ENCODE data around the gene C1QTNF8.

C1QTNF8 gene

DNA sequence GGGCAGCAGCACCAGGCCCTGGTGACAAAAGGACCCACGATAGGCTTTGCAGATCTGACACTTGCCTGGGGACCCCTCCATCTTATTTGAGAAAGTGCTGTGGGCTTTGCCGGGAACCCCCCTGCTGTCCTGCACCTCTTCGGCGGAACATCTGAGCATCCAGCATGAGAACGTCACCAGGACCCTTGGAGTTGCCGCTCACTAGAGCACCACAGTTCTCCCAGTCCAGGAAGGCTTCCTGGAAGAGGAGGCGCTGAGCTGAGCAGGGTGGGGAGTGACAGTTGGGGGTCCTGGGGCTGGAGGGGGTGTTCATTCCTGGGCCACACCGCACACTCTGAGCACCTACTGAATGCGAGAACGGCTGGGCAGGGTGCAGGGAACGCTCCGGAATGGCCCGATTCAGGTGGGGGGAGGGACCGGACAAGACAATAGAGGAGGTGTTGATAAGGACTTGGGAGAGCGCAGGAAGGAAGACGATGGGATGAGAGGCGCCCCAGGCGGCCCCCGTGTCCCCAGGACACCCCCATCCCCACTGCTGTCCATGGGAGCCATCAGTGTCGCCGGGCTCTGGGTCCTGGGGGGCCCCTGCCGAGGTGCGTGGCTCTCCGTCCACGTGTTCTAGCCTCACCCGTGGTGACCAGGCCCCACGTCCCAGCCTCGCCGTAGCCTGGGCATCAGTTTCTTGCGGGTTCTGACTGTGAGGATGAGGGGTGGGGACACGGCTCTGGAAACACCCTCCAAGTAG lies 32.1 kb upstream of the C1QTNF8 start:
- DNase-seq (ENCODE audit: low read depth, low spot score): no peak

DNA sequence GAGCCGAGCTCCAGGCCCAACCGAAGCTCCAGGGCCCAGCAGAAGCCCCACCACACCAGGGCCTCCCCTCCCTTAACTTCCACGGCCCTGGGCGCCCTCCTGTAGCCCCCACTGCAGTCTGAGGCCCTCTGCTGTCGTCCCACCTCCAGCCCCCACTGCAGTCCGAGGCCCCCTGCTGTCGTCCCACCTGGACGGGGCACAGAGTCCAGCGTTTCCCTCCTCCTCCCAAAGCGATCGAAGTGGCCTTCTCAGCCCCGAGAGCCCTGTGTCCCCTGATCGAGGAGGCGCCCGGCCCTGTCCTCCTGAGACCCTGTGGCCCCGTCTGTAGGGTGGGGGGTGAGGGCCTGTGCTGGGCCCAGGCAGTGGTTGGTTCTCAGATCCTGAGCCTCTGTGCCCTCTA lies 31.1 kb upstream of the C1QTNF8 start:
- no peak for DNase-seq (ENCODE audit: low read depth, low spot score)

DNA sequence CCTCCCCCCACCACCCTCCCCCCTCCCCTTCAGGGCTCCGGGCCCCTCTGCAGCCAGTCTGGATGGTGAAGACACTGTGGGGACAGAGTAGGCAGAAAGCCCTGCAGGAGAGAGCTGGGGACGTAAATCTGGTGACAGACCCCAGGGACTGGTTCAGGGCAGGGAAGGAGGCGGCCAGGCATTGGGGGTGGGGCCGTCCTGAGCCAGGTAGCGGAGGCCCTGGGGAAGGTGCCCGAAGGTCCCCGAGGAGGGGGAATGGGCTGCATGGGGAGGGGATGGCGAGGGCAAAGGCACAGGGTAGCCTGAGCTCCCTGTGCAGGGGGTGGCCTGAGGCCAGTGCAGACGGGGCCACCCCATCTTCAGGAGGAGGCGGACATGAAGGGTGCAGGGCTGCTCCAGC lies 30.5 kb upstream of the C1QTNF8 start:
- DNase-seq (ENCODE audit: low read depth, low spot score): no peak

DNA sequence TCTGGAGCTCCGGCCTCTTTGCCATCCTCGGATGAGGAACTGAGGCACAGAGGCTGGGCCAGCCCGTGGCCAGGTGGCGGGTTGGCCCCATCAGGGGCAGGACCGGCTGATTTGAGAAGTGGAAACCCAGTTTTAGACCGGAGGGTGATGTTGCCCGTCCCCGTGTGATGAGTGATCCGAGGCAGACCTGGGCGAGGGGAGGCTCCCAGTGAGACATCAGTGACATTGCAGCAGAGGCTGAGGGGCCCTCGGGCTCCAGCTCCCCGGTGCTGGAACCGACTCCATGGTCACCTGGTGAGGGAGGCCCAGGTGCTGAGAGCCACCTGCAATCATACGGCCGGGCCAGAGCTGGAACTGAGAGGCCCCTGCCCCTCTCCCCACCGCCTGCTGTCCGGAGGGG lies 30.0 kb upstream of the C1QTNF8 start:
- DNase-seq (ENCODE audit: low read depth, low spot score): no peak

DNA sequence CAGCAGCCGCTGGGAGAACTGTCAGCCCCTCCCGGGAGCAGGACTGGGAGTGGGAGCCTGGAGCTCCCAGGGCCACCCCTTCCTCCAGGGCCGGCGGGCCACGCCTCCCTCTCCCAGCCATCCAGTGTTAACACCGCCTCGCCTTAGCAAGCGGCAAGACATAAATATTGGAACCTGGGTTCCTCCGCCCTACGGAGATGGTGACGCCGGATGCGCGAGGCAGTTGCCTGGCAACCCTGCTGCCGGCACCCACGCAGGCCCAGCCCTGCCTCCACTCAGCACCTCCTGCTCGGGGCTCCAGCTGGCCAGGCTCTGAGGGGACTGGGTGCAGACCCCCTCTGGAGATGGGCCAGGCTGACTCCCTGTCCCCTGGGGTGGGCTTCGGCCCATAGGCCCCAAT lies 29.4 kb upstream of the C1QTNF8 start:
- no peak for DNase-seq (ENCODE audit: low read depth, low spot score)

DNA sequence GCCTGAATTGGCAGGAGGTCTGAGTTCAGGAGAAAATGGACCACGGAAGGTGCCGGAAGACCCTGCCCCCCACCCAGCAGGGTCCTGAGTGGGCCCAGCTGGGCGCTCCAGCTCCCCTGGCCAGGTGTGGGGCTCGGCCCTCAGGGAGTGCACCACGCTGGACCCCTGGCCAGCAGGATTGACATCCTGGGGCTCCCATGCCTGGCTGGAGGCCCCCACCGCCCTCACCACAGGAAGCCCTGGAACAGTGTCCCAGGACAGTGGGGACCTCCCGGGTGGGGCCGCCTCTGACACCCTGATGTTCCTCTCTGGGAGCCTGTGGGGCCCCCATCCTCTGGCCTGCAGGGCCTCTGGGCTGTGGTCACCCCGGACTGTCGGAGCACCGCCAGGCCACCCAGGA lies 28.8 kb upstream of the C1QTNF8 start:
- no peak for DNase-seq (ENCODE audit: low read depth, low spot score)

DNA sequence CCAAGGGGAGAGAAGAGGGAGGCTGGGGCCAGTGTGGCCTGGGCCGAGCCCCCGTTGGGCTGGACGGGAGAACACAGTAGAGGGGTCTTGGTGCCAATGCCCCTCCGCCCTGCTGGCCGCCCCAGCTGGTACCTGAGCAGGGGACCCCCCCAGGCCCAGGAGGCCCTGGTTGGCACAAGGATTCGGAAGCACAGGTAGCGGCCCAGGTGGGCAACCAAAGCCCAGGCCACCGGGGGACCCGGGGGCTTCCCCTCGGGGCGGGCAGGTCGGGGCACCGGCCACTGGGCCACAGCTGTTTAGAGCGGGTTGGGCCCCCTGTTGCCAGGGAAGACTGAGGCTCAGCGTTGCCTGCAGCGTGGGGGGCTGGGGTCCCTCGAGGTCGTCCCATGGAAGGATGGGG lies 28.2 kb upstream of the C1QTNF8 start:
- no peak for DNase-seq (ENCODE audit: low read depth, low spot score)

DNA sequence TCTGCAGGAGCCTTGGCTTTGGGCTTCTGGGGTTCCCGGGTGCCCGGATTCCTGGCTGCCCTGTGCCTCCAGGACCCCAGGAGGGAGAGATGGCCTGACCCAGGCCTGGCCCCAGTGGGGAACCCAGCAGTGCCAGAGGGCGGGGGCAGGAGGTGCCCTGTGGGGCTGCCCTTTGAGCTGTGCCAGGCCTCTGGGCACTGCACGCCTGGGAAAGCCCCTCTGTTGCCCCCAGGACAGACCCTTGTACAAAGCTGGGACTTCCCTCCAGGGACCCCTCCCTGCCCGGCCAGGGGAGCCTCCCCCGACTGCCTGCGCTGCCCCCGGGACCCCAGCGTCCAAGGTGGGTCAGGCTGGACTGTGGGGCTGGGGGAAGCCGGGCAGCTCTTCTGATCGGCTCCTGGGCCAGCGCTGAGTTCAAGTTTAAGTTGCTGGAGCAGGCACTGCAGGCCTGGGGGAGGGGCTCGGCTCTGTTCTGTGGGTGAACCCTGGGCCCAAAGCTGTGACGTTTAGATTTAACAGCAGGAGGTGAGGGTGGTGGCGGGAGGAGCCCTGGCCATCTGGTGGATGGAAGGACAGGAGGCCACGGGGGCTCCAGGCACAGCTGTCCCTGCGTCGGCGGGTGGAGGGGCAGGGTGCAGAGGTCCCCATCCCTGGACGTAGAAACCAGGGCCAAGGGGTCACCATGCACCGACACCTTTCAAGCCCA lies 27.6 kb upstream of the C1QTNF8 start:
- no peak for DNase-seq (ENCODE audit: low read depth, low spot score)

DNA sequence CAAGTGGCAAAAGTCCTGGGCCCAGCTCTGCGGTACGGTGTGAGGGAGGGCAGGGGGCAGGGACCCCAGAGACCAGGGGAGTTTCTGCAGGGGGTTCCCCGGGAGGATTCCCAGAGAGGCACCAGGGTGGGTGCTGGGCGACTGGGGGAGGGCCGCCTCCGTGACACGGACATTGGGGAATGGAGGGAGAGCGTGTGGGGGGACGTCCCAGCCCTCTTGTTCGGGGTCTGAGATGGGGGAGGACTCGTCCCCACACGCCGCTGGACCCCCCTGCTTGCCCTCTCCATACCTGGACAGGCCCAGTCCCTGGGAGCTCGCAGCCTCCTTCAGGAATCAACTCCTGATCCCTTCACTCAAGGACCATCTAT lies 26.3 kb upstream of the C1QTNF8 start:
- no peak for DNase-seq (ENCODE audit: low read depth, low spot score)

DNA sequence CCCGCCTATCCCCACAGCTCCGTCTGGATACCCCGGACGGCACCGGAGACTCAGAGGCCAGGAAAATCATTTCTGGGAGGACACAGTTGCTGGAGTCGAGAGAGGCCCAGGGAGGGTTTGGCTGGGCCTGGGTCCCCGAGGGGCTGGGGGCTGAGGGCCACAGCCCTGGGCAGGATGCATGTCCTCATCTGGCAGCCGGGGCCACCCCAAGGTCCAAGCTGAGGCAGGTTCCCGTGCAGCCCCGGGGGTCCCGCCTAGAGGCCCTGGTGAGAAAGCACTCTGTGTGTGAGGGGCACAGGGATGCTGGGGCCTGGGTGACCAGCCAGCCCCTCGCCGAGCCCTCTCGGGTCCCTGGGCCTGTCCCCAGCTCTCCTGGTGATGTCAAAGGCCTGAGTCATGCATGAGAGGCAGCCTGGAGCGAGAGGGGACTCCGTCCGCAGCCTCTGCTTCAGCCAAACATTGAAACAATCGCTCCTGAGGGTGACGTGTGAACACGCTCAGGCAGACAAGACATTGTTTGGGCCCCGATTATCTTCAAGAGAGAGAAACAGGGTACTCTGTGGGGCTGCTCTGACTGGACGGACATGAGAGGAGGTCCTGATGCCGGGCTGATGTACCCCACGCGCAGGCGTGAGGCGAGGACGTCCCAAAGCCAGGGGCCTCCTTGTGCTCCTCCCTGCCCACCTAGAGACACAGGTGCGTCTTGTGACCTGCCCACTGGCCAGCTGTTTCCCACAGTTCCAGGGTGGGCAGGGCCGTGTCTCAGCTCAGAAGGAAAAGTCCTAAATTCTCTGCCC lies 25.8 kb upstream of the C1QTNF8 start:
- no peak for DNase-seq (ENCODE audit: low read depth, low spot score)

DNA sequence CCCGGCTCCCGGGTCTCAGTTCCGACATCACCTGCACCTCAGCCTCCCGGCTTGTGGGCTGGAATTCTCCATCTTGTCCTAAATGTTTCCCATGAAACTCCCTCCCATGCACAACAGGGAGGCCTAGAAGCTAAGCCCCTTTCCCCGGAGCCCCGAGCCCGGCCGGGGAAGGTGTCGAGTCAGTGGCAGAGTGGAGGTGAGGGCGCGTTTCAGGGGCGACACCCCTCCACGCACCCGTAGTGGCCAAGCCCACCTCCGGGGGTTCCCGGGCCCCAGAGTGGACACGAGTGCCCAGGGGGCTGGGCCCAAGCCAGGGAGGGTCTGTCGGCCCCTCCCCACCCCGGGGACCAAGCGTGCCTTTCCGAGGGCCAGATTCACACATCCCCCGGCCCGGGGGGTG lies 25.0 kb upstream of the C1QTNF8 start:
- DNase-seq (ENCODE audit: low read depth, low spot score): no peak

DNA sequence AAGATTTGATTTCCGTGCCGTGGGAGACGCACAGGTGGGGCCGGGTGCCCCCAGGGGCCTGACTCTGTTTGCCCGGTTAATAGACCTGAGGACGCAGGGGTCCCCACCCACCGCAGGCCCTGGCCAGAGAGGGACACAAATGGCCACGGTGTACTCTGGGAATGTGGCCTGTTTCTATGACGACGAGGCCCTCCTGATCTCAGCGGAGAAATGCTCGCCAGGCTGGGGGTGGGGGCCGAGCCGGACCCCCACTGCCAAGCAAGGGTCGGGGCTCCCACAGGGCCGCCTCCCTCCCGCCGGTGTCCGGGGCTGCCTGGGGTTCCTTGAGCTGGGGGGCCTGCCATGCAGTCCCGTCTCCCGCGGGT lies 24.5 kb upstream of the C1QTNF8 start:
- DNase-seq (ENCODE audit: low read depth, low spot score): no peak

DNA sequence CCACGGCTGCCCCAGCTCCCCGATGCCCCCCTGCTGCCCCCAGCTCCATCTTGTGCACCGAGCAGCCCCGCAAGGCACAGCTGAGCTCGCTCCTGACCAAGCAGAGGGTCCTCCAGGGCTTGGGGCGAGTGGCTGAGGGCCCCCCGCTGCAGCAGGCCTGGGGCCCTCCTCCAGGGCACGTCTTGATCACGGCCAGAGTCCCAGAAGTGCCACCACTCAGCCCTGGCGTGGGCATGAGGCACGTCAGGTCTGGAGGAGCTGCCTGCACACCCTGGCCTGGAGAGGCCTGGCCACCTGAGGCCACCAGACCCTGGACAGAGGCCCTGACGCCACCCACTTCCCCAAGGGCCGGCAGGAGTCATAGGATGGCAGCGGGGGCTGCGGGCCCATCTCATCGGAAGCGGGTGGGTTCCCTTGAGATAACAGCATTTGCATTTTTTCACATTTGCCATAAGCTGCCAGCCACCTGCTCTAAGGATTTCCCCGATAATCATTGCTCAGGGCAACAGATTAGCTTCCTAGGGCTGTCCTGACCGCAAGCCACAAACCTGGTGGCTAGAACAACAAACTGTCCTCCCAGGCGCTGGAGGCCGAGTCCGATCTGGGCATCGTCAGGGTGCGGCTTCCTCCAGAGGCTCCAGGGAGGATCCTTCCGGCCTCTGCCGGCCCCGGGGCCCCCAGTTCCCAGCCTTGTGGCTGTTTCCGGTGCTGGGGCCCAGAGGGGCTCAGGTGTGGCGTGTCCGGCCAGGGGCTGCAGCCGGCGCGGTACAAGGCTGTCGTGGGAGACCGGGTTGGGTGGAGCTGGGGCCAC lies 23.9 kb upstream of the C1QTNF8 start:
- DNase-seq (ENCODE audit: low read depth, low spot score): no peak

DNA sequence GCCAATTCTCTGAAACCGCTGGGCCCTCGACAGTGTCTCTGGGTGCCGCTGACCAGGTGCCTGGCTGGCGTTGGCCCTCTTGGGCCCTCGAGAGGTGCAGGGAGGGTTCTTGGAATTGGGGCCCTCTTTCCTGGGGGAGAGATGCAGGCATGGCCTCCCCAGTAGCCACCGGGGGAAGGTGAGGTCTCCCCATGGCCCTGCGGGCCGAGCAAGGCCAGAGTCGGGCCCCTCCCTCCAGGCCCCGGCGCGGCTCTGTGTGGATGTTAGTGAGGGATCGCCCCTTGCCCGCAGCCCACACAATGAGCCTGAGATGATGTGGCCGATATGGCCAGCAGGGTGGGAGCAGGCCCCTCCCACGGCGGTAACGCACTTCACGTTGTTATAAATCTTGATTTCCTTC lies 23.1 kb upstream of the C1QTNF8 start:
- no peak for DNase-seq (ENCODE audit: low read depth, low spot score)

DNA sequence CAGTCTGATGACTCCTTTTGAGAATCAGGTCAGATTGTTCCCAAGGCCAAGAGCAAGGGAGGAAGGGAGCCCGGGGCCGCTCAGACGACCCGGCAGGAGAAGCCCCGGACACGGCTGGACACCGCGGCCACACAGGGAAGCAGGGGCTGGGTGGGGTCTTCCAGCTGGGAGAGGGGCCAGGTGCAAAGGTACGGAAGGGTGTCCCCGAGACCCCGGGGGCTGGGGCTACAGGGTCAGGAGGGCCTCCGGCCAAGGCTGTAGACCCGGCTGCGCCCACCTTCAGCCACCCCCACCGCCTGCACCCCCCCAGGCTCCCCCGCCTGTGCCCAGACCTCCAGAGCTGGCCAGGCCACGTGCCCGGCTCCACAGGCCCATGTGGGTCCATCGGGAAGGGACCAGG lies 21.9 kb upstream of the C1QTNF8 start:
- DNase-seq (ENCODE audit: low read depth, low spot score): no peak

DNA sequence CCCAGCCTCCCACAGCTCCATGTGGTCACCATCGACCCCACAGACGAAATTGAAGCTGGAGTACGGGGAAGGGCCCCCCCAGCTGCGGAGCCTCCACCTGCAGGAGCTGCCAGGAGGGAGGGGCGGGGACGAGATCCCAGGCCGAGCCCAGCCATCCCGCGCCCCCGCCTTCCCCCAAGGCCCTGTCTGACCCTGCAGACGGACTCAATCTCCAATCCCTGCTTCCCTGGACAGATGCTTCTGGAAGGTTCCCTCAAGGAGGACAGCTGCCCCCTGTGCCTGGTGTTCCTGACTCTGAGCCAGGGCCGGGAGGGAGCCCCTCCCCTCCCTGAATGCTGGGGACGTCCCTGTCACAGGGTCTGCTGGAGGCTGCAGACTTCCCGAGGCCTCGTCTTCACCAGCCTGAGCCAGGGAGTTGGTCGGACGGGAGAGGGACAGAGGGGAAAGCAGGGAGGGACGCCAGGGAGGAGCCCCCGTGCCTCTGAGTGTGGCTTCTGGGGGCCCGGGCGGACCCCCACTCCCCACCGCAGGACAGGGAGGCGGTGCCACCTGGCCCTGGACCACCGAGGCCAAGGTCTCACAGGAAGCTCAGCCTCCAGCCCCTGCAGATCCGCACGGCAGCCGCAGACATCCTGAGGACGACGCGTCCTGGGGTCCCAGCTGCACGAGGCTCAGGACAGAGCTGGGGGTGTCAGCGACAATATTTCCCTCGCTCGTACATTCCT lies 21.3 kb upstream of the C1QTNF8 start:
- DNase-seq (ENCODE audit: low read depth, low spot score): no peak

DNA sequence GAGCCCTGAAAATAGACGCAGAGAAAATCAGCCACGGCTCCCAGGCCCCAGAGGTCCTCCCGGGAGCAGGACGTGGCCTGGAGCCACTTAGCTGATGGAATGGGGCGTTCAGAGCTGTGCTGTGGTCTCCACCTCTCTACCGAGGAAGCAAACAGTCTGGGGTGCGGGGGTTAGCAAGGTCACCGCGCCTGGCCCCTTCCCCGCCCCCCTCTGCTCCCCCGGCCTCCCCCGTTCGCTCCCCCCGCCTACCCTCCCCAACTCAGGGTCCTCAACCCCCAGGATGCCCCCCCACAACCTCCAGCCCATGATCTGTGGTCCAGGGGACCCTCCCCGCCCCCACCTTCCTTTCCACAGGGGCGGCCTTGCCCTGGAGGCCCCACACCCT lies 20.6 kb upstream of the C1QTNF8 start:
- no peak for DNase-seq (ENCODE audit: low read depth, low spot score)

DNA sequence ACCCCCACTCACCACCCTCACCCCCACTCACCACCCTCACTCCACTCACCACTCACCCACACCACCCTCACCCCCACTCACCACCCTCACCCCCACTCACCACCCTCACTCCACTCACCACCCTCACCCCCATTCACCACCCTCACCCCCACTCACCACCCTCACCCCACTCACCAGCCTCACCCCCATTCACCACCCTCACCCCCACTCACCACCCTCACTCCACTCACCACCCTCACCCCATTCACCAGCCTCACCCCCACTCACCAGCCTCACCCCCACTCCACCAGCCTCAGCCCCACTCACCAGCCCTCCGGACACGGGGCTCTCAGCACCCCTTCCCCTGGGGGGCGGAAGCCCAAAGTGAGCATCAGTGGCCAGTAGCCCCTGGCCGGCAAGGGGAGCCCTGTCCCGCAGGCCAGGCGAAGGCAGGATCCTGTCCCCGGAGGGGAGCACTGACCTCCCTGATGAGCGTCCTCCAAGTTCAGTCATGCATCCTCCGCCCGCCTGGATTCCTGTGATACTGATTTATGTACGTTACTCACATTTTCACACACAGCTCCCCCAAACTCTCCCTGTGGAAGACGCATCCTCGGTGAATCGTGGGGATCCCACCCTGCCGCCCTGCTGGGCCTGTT lies 18.0 kb upstream of the C1QTNF8 start:
- no peak for DNase-seq (ENCODE audit: low read depth, low spot score)

DNA sequence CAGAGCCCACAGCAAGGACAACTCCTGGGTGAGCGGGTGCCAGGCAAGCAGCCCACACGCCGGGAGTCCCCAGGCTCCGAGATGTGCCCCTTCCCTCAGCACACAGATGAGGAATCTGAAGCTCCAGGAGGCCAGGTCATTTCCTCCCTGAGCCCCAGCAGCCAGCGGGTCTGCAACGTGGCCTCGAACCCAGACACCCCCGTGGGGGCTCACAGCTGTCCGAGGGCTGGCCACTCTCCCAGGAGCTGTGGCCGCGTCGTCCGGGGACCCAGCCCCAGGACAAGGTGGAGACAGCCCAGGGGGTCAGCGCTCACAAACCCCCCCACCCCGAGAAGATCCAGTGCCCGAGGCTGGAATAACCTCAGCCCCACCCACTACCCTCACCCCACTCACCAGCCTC lies 17.4 kb upstream of the C1QTNF8 start:
- DNase-seq (ENCODE audit: low read depth, low spot score): no peak

DNA sequence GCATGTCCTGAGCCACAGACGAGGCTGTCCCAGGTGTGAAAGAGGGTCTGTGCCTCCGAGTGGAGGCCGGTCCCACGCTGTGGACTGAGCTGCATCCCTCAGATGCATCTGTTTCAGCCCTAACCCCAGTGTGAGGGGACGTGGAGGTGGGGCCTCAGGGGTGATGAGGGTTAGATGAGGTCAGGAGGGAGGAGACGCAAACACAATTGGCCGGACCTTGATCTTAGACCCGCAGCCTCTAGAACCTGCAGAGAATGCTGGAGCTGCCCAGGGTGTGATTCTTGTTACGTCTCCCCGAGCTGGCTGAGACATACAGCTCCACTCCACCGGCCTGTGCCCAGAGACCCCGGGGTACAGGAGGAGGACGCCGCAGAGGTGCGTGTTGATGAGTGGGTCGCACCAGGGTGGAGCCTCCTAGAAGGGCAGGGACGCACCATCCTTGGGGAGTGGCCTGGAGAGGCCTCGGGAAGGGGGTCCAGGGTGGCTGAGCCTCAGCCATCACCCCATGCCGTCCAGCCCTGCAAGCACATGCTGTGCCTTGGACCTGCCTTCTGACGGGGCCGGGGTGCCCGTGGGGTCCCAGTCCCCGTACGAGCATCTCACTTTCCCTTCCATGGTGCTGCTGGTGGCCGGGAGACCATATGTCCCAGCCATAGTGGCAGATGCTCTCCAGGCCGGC lies 16.6 kb upstream of the C1QTNF8 start:
- DNase-seq (ENCODE audit: low read depth, low spot score): no peak

Data from brain pericyte (primary cell).